SH-SY5Y (cell line): ENCODE results near the gene TCF7L1.

ENCODE experiments used
- GATA2 ChIP-seq: IDR thresholded peaks from 2 replicates; pipeline ENCODE4 v1.6.1; 2011; ENCODE audit warnings: mild to moderate bottlenecking, low read depth, low read length
- GATA3 ChIP-seq: IDR thresholded peaks from 2 replicates; pipeline ENCODE4 v1.6.1; 2011; ENCODE audit warnings: low read depth, mild to moderate bottlenecking, low read length, moderate library complexity

DNA sequence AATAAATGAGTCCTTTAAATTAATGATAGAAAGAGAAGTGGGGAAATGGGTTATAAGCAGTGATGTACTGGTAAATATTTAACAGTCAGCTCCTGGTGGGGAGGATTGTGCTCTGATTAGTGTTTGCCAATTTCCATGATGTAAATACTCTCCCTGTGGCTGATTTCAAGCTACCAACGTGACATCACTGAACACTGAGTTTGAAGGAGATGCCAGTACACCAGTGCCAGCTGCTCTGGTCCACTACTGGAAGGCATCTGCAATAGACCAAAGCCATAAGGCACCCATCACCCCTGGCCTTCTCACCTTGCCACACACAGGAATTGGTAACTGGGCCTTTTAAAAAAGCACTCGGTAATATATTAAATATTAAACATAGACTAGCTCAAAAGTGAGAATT lies 116.9 kb downstream of the TCF7L1 start:
- no peak for TF ChIP-seq GATA2
- no peak for TF ChIP-seq GATA3
